Activated B cell treated with CpG ODN at 0.5 μM for 24 hours (primary cell): ENCODE results near the gene ITGB2. TPM values are rescaled to one million over a fixed set of nuclear protein-coding genes. Genes with fewer than 3 reads are reported as not detected.

Experiments used
- ATAC-seq: fragments of 200-7000 bp; cut with Tn5 transposase; one replicate; pipeline ENCODE4 v1.10.0; 2021; ENCODE audit warnings: low read depth, mild to moderate bottlenecking, moderate library complexity
- CTCF ChIA-PET: fragments of 350-600 bp; sonication (Branson Sonifier 250); formaldehyde crosslinking; loops from one replicate; lab custom pipeline; 2021; ENCODE audit warnings: antibody characterized with exemption; lab: Charles Lee
- POLR2A ChIA-PET: fragments of 350-600 bp; sonication (Branson Sonifier 250); formaldehyde crosslinking; loops from one replicate; lab custom pipeline; 2021; ENCODE audit warnings: antibody characterized with exemption; lab: Charles Lee
- DNase-seq: peaks from one replicate; pipeline ENCODE4 v3.0.0; 2022
- H3K27ac Mint-ChIP-seq: one replicate; pipeline ENCODE4 v1.8.0; 2020; ENCODE audit warnings: mixed read lengths
- H3K27me3 Mint-ChIP-seq: one replicate; pipeline ENCODE4 v1.8.0; 2021; ENCODE audit warnings: mixed read lengths
- H3K36me3 Mint-ChIP-seq: one replicate; pipeline ENCODE4 v1.8.0; 2021; ENCODE audit warnings: low read depth, mixed read lengths
- H3K4me1 Mint-ChIP-seq: one replicate; pipeline ENCODE4 v1.8.0; 2021; ENCODE audit warnings: mixed read lengths
- H3K4me3 Mint-ChIP-seq: one replicate; pipeline ENCODE4 v1.8.0; 2020; ENCODE audit warnings: mild to moderate bottlenecking, mixed read lengths
- H3K9me3 Mint-ChIP-seq: one replicate; pipeline ENCODE4 v1.8.0; 2020; ENCODE audit warnings: mixed read lengths
- intact Hi-C: fragments of 100-400 bp; cut with micrococcal nuclease; formaldehyde crosslinking; loops from one replicate; pipeline ENCODE4 v1.15.1; 2024
- total RNA-seq: library from RNA; stranded (reverse); gene quantifications from 2 replicates; pipeline ENCODE4 v1.2.3, GENCODE V29; 2022
- TF ChIP-seq, protein P1 (sequence below): fragments of 200-600 bp; IDR thresholded peaks from one replicate; pipeline ENCODE4 v1.8.0; 2022; ENCODE audit warnings: antibody characterized with exemption, mild to moderate bottlenecking

Gene ITGB2
- total RNA-seq, 1 donor from 2014 or later, result 124 TPM

DNA sequence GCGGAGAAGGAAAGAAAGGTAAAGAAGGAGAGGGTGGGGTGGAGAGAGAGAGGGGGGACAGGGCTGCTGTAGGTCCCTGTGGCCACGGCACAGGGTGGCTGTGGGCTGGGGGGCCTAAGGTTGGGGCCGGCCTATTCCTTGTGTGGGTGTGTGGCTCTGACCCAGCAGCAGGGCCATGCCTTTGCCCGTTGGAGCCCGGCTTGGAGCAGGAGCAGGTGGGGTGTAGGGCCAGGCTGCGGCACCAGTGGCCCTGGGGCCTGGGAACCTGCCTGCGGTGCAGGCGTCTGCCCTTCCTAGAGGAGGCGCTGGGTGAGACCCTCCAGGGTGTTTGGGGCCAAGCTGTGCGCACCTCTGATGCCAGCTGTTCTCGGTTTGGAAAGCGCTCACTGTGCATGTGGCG, 83.2 kb downstream of the ITGB2 start:
- Mint-ChIP-seq H3K27me3 (peaks cover 23% of the 10 kb centered on the region), H3K4me3 (no peak overlapping the region), H3K9me3 (no peaks in the 10 kb centered on the region), H3K36me3 (no peaks in the 10 kb centered on the region), H3K27ac (no peak overlapping the region), H3K4me1 (no peaks in the 10 kb centered on the region)
- TF ChIP-seq, protein P1, sequence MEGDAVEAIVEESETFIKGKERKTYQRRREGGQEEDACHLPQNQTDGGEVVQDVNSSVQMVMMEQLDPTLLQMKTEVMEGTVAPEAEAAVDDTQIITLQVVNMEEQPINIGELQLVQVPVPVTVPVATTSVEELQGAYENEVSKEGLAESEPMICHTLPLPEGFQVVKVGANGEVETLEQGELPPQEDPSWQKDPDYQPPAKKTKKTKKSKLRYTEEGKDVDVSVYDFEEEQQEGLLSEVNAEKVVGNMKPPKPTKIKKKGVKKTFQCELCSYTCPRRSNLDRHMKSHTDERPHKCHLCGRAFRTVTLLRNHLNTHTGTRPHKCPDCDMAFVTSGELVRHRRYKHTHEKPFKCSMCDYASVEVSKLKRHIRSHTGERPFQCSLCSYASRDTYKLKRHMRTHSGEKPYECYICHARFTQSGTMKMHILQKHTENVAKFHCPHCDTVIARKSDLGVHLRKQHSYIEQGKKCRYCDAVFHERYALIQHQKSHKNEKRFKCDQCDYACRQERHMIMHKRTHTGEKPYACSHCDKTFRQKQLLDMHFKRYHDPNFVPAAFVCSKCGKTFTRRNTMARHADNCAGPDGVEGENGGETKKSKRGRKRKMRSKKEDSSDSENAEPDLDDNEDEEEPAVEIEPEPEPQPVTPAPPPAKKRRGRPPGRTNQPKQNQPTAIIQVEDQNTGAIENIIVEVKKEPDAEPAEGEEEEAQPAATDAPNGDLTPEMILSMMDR, result no peak
- POLR2A ChIA-PET, result no interaction called here
- no peak for DNase-seq
- intact Hi-C loops, result no loop called here
- CTCF ChIA-PET, result no interaction called here
- ATAC-seq, result no peak

DNA sequence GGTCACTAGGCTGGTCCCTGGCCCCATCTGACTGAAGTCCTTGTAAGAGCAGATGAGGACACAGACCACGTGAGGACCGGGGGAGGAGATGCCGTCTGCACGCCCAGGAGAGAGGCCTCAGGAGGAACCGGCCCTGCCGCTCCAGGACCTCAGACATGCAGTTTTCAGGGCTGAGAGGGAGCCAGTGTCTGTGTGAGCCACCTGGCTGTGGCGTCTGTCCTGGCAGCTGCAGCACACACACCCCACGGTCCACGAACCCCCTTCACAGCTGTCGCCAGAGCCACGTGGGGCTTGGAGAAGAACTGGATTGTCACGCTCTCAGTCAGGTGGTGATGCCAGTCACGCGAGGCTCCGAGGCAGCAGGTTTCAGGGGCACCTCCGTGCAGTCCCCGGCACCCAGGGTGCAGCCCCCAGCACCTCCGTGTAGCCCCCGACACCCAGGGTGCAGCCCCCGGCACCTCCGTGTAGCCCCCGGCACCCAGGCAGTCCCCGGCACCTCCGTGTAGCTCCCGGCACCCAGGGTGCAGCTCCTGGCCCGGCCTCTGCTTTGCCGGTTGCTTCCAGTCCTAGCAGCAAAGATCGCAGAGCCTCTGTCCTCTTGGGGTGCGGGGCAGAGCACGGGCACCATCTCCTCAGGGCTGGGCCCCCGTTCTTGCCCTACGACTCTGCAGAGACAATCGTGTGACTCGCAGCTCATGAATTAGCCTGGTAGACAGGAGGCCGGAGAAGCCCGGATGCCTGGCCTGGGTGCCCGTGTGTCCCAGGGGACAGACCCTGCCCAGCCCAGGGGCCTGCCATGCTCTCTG, 83.8 kb downstream of the ITGB2 start:
- Mint-ChIP-seq H3K4me3 (no peak overlapping the region), H3K27ac (no peak overlapping the region), H3K36me3 (no peaks in the 10 kb centered on the region), H3K4me1 (no peaks in the 10 kb centered on the region), H3K9me3 (no peaks in the 10 kb centered on the region), H3K27me3 (peaks cover 17% of the 10 kb centered on the region)
- ChIA-PET POLR2A (no interaction called here), CTCF (no interaction called here)
- TF ChIP-seq, protein P1, result no peak
- DNase-seq, result peak; percentile 10
- ATAC-seq, result no peak
- intact Hi-C loops, result no loop called here

DNA sequence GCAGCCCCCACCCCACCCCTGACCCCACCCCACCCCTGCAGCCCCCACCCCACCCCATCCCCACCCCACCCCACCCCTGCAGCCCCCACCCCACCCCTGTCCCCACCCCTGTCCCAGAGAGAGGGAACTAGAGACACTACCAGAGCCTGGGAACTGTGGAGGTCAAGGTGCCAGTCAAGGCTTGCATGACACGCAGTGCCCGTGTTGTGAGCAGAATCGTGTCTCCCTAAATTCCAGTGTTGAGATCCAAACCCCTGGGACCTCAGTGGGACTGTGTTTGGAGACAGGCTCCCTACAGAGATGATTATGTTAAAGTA, 84.4 kb downstream of the ITGB2 start:
- Mint-ChIP-seq H3K36me3 (no peaks in the 10 kb centered on the region), H3K27ac (no peak overlapping the region), H3K9me3 (no peaks in the 10 kb centered on the region), H3K4me3 (no peak overlapping the region), H3K27me3 (peaks cover 12% of the 10 kb centered on the region), H3K4me1 (peaks cover 5% of the 10 kb centered on the region)
- TF ChIP-seq, protein P1, result no peak
- ATAC-seq (no peak), DNase-seq (no peak)
- CTCF ChIA-PET, result no interaction called here
- POLR2A ChIA-PET, result no interaction called here
- intact Hi-C loops, result no loop called here

Other genes starting within 250 kb of the ITGB2 start
- gene KRTAP12-1, start 238.7 kb downstream of the ITGB2 start, total RNA-seq, result not detected in 2 replicates
- gene KRTAP10-12, start 223.7 kb downstream of the ITGB2 start, total RNA-seq, result not detected in 2 replicates
- not detected in 2 replicates for gene TSPEAR, start 209.3 kb downstream of the ITGB2 start, total RNA-seq
- gene UBE2G2, start 119.1 kb downstream of the ITGB2 start, total RNA-seq, result 102 and 108 TPM in 2 replicates
- 63.2 and 66.0 TPM in 2 replicates for gene SUMO3, start 102.8 kb downstream of the ITGB2 start, total RNA-seq
- gene PTTG1IP, start 47.2 kb downstream of the ITGB2 start, total RNA-seq, result 35.3 and 36.6 TPM in 2 replicates
- gene SLX9, start 19.1 kb upstream of the ITGB2 start, total RNA-seq, result 26.0 and 34.7 TPM in 2 replicates
- gene ADARB1, start 153.7 kb upstream of the ITGB2 start, total RNA-seq, result 21.6 and 22.6 TPM in 2 replicates